PC-9 (cell line): Measurements from ENCODE around the gene HADH. TPM values are rescaled to one million over a fixed set of nuclear protein-coding genes. Genes with fewer than 3 reads are reported as not detected.

Experiments used
- BruUV-seq: library from RNA; stranded (reverse); fragments of 400-500 nt; replicated peaks from 2 replicates; lab custom pipeline; 2021; lab: Mats Ljungman, UMichigan
- CTCF ChIA-PET: fragments of 300-600 bp; sonication (Branson Sonifier 250); formaldehyde crosslinking; loops from one replicate; lab custom pipeline; 2022; ENCODE audit warnings: antibody characterized with exemption; lab: Charles Lee
- POLR2A ChIA-PET: fragments of 300-600 bp; sonication (Branson Sonifier 250); formaldehyde crosslinking; loops from one replicate; lab custom pipeline; 2022; ENCODE audit warnings: antibody characterized with exemption; ENCODE audit not compliant: unreplicated experiment; lab: Charles Lee
- DNase-seq, 2 experiments: peaks; one replicate each; pipeline versions ENCODE4 v3.0.0 to v3.0.0-alpha.2; 2015 to 2022; ENCODE audit warnings: mixed read lengths in 1 of 2
- H2AFZ ChIP-seq: fragments of 200-600 bp; sonication (generic); 2 replicates; pipeline ENCODE4 v1.8.1; 2017; ENCODE audit warnings: antibody characterized with exemption
- H3F3A ChIP-seq: fragments of 200-600 bp; sonication (generic); 2 replicates; pipeline ENCODE4 v1.8.1; 2017; ENCODE audit warnings: antibody characterized with exemption, mild to moderate bottlenecking, low read depth; ENCODE audit not compliant: insufficient read depth
- H3K27ac ChIP-seq: fragments of 200-600 bp; sonication (generic); 2 replicates; pipeline ENCODE4 v1.6.1; 2016; ENCODE audit warnings: mixed run types
- H3K27me3 ChIP-seq: fragments of 200-600 bp; sonication (generic); 2 replicates; pipeline ENCODE4 v1.6.1; 2016; ENCODE audit warnings: low read depth, mixed run types; ENCODE audit not compliant: insufficient read depth
- H3K36me3 ChIP-seq: fragments of 200-600 bp; sonication (generic); 2 replicates; pipeline ENCODE4 v1.6.1; 2016; ENCODE audit warnings: low read depth, mixed run types
- H3K4me1 ChIP-seq: fragments of 200-600 bp; sonication (generic); replicated peaks from 2 replicates; pipeline ENCODE4 v1.6.1; 2016; ENCODE audit warnings: mixed run types; ENCODE audit not compliant: insufficient read depth
- H3K4me2 ChIP-seq: fragments of 200-600 bp; sonication (generic); 2 replicates; pipeline ENCODE4 v1.6.1; 2017; ENCODE audit warnings: mixed run types
- H3K4me3 ChIP-seq: fragments of 200-600 bp; sonication (generic); 2 replicates; pipeline ENCODE4 v1.6.1; 2016; ENCODE audit warnings: mixed run types
- H3K79me2 ChIP-seq: fragments of 200-600 bp; sonication (generic); 2 replicates; pipeline ENCODE4 v1.6.1; 2017; ENCODE audit warnings: low read depth, mixed run types
- H3K9me2 ChIP-seq: fragments of 200-600 bp; sonication (generic); 2 replicates; pipeline ENCODE4 v1.8.1; 2017; ENCODE audit warnings: mild to moderate bottlenecking; ENCODE audit not compliant: insufficient read depth
- H3K9me3 ChIP-seq: fragments of 200-600 bp; sonication (generic); 2 replicates; pipeline ENCODE4 v1.8.1; 2016; ENCODE audit warnings: low read depth; ENCODE audit not compliant: insufficient read depth
- H4K20me1 ChIP-seq: fragments of 200-600 bp; sonication (generic); 2 replicates; pipeline ENCODE4 v1.8.1; 2017; ENCODE audit not compliant: insufficient read depth
- CTCF ChIP-seq: fragments of 200-600 bp; sonication (generic); conservative IDR thresholded peaks from 2 replicates; pipeline ENCODE4 v1.6.1; 2017; ENCODE audit warnings: mixed run types, antibody characterized with exemption, mild to moderate bottlenecking, moderate library complexity
- EZH2 ChIP-seq: fragments of 200-600 bp; sonication (generic); IDR thresholded peaks from 2 replicates; pipeline ENCODE4 v1.8.0; 2017; ENCODE audit warnings: antibody characterized with exemption, low read depth
- intact Hi-C: fragments of 100-400 bp; cut with micrococcal nuclease; formaldehyde crosslinking; loops from one replicate; pipeline ENCODE4 v1.10.0; 2022; ENCODE audit not compliant: unreplicated experiment
- total RNA-seq: library from RNA; stranded (reverse); gene quantifications from 2 replicates; pipeline ENCODE4 v1.2.3, GENCODE V29; 2021

HADH gene
- total RNA-seq, 1 experiment from 2014 or later: 45.0 TPM

DNA sequence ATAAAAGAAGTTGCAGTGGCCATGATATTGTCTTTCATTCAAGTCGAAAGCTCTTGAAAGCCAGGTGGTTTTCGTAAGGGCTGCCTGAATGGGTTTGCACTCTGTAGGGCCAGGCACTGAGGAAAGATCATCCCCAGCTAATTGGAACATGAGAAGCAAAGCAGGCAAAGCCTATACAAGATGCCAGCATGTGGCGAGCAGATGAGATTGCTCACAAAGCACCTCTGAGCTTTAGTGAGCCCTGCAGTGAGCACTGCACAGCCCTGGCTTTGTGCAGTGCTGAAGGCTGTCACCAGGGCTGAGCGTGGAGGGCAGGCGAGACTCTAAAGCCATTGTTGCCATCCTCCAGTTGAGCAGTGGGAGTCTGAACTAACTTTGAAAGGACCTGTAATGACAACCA lies 53.8 kb downstream of the HADH start:
- DNase-seq: no peak
- intact Hi-C loops: no loop called here
- no TSS peak for BruUV-seq
- Histone ChIP-seq H3K9me2 (no peaks in the 10 kb centered on the region), H2AFZ (no peak overlapping the region), H3K4me1 (no peaks in the 10 kb centered on the region), H3K27me3 (no peaks in the 10 kb centered on the region), H3K36me3 (no peaks in the 10 kb centered on the region), H3K9me3 (no peaks in the 10 kb centered on the region), H3F3A (no peaks in the 10 kb centered on the region), H3K27ac (no peak overlapping the region), H3K79me2 (no peaks in the 10 kb centered on the region), H4K20me1 (no peaks in the 10 kb centered on the region), H3K4me3 (no peak overlapping the region), H3K4me2 (no peak overlapping the region)
- CTCF ChIA-PET: no interaction called here
- TF ChIP-seq CTCF (no peak), EZH2 (no peak)
- POLR2A ChIA-PET: no interaction called here

DNA sequence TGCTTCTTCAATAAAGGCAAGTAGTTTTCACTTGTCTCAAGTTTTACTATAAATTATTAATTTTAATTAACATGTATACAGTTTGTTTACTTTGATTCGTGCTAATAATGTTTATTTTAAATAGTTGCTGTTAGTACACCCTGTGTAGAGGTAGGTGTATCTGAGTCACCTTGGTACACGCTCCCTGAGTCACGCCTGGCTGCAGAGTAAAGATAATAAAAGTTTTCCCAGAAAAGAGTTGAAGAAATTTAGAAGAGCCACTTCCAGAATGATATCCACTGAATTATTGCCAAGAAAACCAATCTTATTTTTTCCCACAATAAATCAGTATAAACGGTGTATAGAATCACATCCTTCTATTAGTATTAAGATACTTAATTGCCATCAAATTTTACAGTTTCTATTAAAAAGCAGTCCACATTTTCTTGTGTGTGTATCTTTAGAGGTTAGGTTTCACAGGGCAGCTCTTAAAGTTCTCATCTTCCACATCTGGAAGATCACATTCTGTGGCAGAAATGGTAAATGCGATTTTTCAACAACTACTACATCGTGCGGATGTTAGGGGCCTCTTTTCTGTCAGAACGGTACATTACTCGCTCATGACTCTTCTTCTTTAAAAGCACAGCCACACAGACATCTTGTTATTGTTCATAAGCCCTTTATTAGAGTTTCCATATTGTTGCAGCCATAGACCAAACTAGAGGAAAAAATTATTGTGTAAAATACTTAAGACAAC lies 55.4 kb downstream of the HADH start:
- H3K36me3 ChIP-seq: no peaks in the 10 kb centered on the region
- no peaks in the 10 kb centered on the region for H3F3A ChIP-seq
- ChIA-PET CTCF (no interaction called here), POLR2A (no interaction called here)
- H3K4me3 ChIP-seq: no peak overlapping the region
- TF ChIP-seq EZH2 (no peak), CTCF (no peak)
- no TSS peak for BruUV-seq
- no peak overlapping the region for H2AFZ ChIP-seq
- no peak for DNase-seq
- H3K4me1 ChIP-seq: no peaks in the 10 kb centered on the region
- intact Hi-C loops: no loop called here
- no peaks in the 10 kb centered on the region for H3K9me2 ChIP-seq
- H3K4me2 ChIP-seq: no peak overlapping the region
- no peaks in the 10 kb centered on the region for H3K9me3 ChIP-seq
- H3K79me2 ChIP-seq: no peaks in the 10 kb centered on the region
- no peaks in the 10 kb centered on the region for H3K27me3 ChIP-seq
- H4K20me1 ChIP-seq: no peaks in the 10 kb centered on the region
- no peak overlapping the region for H3K27ac ChIP-seq

- no peaks in the 10 kb centered on the region for H3K27me3 ChIP-seq
- H3K9me2 ChIP-seq: no peaks in the 10 kb centered on the region
- intact Hi-C loops: no loop called here
- BruUV-seq: no TSS peak
- no peaks in the 10 kb centered on the region for H3K79me2 ChIP-seq
- no peaks in the 10 kb centered on the region for H3F3A ChIP-seq
- no peaks in the 10 kb centered on the region for H3K4me1 ChIP-seq
- ChIA-PET POLR2A (no interaction called here), CTCF (no interaction called here)
- TF ChIP-seq EZH2: no peak
- TF ChIP-seq CTCF: no peak
- no peaks in the 10 kb centered on the region for H4K20me1 ChIP-seq
- no peak overlapping the region for H2AFZ ChIP-seq
- H3K9me3 ChIP-seq: no peaks in the 10 kb centered on the region
- H3K4me3 ChIP-seq: no peak overlapping the region
- H3K4me2 ChIP-seq: no peak overlapping the region
- H3K36me3 ChIP-seq: no peaks in the 10 kb centered on the region
- DNase-seq: no peak
- H3K27ac ChIP-seq: no peak overlapping the region
Observed at GRCh38 chr4:108045687-108046024, 56.0 kb downstream of the HADH start.
